ENCODE measurements around the gene CDYL2.
"Not testable (repeated sequence)": the region's sequence is repeated elsewhere in the genome, so short reads cannot be mapped to it uniquely, and the experiment has no call there.

Gene CDYL2

DNA sequence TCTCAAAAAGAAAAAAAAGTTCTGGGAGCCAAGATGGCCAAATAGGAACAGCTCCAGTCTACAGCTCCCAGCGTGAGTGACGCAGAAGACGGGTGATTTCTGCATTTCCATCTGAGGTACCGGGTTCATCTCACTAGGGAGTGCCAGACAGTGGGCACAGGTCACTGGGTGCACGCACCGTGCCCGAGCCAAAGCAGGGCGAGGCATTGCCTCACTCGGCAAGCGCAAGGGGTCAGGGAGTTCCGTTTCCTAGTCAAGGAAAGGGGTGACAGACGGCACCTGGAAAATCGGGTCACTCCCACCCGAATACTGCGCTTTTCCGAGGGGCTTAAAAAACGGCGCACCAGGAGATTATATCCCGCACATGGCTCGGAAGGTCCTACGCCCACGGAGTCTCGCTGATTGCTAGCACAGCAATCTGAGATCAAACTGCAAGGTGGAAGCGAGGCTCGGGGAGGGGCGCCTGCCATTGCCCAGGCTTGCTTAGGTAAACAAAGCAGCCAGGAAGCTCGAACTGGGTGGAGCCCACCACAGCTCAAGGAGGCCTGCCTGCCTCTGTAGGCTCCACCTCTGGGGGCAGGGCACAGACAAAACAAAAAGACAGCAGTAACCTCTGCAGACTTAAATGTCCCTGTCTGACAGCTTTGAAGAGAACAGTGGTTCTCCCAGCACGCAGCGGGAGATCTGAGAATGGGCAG is 77.2 kb downstream of the CDYL2 start:
- not testable (repeated sequence) for H3K9ac ChIP-seq (ENCODE audit: low read depth, low read length); H3K27me3 ChIP-seq (ENCODE audit: control insufficient read depth, insufficient read depth, low read length); H3K4me3 ChIP-seq (ENCODE audit: low read depth, low read length); H3K36me3 ChIP-seq (ENCODE audit: control insufficient read depth, insufficient read depth, low read length); H3K27ac ChIP-seq (ENCODE audit: low read depth, low read length); H3K4me1 ChIP-seq (ENCODE audit: control insufficient read depth, insufficient read depth, low read length); H3K9me3 ChIP-seq (ENCODE audit: control insufficient read depth, insufficient read depth, low read length)

DNA sequence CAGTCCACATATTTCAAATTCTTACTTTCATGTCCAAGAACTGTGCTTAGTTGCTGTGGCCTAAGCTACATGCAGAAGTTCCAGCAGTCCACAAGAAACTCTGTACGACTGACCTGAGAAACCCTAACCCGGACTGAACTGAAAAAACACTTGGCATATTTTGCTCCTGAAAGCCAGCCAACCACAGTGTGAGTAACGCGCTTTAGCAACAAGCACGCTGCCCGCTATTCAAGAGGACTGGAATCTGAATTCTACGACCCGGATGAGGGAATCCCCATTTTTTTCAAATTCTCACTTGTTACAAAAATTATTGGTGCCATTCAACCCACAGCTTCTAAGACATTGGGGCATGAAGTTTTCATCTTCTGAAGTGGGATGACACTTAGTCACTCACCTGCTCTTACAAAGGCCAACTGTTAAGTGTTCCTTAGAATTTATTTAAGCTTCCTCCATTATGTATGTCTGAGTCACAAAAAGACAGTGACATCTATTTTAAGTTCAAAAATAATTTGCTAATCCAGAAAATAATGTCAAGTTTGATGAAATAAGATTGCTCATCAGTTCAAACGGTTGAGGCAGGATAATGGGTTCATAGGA is 78.7 kb downstream of the CDYL2 start:
- H3K9me3 ChIP-seq (ENCODE audit: control insufficient read depth, insufficient read depth, low read length): peaks cover 2% of the 10 kb centered on the region
- H3K27me3 ChIP-seq (ENCODE audit: control insufficient read depth, insufficient read depth, low read length): no peaks in the 10 kb centered on the region
- no peak overlapping the region for H3K9ac ChIP-seq (ENCODE audit: low read depth, low read length)
- H3K36me3 ChIP-seq (ENCODE audit: control insufficient read depth, insufficient read depth, low read length): no peaks in the 10 kb centered on the region
- no peak overlapping the region for H3K27ac ChIP-seq (ENCODE audit: low read depth, low read length)
- H3K4me3 ChIP-seq (ENCODE audit: low read depth, low read length): no peak overlapping the region
- no peaks in the 10 kb centered on the region for H3K4me1 ChIP-seq (ENCODE audit: control insufficient read depth, insufficient read depth, low read length)

- Histone ChIP-seq H3K27me3 (ENCODE audit: control insufficient read depth, insufficient read depth, low read length) (no peaks in the 10 kb centered on the region), H3K9me3 (ENCODE audit: control insufficient read depth, insufficient read depth, low read length) (peaks cover 2% of the 10 kb centered on the region), H3K4me1 (ENCODE audit: control insufficient read depth, insufficient read depth, low read length) (no peaks in the 10 kb centered on the region), H3K27ac (ENCODE audit: low read depth, low read length) (no peak overlapping the region), H3K9ac (ENCODE audit: low read depth, low read length) (no peak overlapping the region), H3K36me3 (ENCODE audit: control insufficient read depth, insufficient read depth, low read length) (no peaks in the 10 kb centered on the region), H3K4me3 (ENCODE audit: low read depth, low read length) (no peak overlapping the region)
Observed at GRCh38 chr16:80723981-80724380, 80.4 kb downstream of the CDYL2 start.

DNA sequence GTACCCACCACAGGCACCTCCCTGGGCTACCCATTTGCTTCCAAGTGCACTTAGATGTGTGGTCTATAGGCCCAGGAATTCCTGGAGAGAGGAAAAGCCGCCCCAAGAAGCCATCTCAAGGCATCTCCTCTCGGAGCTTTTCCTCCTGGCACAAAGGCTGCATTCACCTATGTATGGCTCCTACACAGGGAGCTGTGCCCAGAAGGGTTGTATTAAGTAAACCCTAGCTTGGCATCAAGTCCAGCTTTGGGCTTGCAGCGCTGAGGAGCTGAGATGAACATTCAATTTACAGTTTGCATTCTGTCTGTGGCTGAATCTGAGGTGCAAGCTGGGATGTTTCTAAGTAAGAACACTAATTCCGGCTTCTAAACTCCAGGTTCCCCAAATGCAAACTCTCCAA is 81.3 kb downstream of the CDYL2 start:
- Histone ChIP-seq H3K27ac (ENCODE audit: low read depth, low read length) (no peak overlapping the region), H3K4me1 (ENCODE audit: control insufficient read depth, insufficient read depth, low read length) (no peaks in the 10 kb centered on the region), H3K27me3 (ENCODE audit: control insufficient read depth, insufficient read depth, low read length) (no peaks in the 10 kb centered on the region), H3K36me3 (ENCODE audit: control insufficient read depth, insufficient read depth, low read length) (no peaks in the 10 kb centered on the region), H3K9ac (ENCODE audit: low read depth, low read length) (no peak overlapping the region), H3K4me3 (ENCODE audit: low read depth, low read length) (no peak overlapping the region), H3K9me3 (ENCODE audit: control insufficient read depth, insufficient read depth, low read length) (peaks cover 2% of the 10 kb centered on the region)

DNA sequence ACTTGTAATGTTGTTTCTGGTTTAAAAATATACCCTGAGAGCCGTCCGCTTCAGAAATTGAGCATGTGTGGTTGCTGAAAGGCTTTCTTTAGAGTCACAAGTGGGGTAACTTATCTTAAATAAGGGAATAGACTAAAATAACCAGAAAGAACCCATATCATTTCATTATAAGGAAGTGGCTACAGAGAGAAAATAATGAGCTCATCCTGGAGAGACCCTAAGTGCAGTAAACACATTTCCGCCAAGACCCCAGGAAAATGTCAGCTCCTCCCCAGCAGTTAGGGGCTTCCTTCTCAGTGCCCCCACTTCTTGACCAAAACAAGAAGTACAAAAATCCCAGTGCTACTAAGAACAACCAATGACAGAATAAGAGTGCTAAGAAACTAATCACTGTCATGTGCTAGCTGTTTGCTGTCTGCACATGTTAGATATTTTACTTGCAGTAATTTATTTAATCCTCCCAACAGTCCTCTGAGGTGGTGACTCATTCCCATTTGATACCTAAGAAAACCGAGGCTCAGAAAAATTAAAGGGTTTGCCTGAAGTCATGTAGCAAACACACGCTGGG is 83.5 kb downstream of the CDYL2 start:
- no peaks in the 10 kb centered on the region for H3K36me3 ChIP-seq (ENCODE audit: control insufficient read depth, insufficient read depth, low read length)
- no peaks in the 10 kb centered on the region for H3K4me1 ChIP-seq (ENCODE audit: control insufficient read depth, insufficient read depth, low read length)
- no peaks in the 10 kb centered on the region for H3K27me3 ChIP-seq (ENCODE audit: control insufficient read depth, insufficient read depth, low read length)
- H3K9me3 ChIP-seq (ENCODE audit: control insufficient read depth, insufficient read depth, low read length): peaks cover 2% of the 10 kb centered on the region
- H3K4me3 ChIP-seq (ENCODE audit: low read depth, low read length): no peak overlapping the region
- no peak overlapping the region for H3K9ac ChIP-seq (ENCODE audit: low read depth, low read length)
- no peak overlapping the region for H3K27ac ChIP-seq (ENCODE audit: low read depth, low read length)

DNA sequence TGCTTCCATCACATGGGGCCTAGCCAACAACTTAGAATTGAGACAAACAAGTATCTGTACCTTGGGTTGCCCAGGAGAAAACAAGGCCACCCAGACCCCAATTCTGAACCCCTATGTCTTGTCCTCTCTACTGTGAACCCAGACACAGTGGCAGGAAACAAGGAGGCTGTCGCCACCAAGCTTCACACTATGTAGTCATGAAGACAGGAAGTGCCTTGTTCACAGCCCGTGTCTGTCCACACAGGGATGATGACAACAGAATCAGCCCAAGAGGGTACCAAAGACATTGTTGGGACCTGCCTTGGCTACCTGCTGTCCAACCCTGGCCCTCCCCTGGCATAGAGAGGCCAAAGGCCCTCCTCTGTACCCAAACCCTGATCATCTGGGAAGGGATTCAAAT is 84.8 kb downstream of the CDYL2 start:
- H3K4me3 ChIP-seq (ENCODE audit: low read depth, low read length): no peak overlapping the region
- H3K27me3 ChIP-seq (ENCODE audit: control insufficient read depth, insufficient read depth, low read length): no peaks in the 10 kb centered on the region
- H3K27ac ChIP-seq (ENCODE audit: low read depth, low read length): no peak overlapping the region
- H3K9ac ChIP-seq (ENCODE audit: low read depth, low read length): no peak overlapping the region
- H3K4me1 ChIP-seq (ENCODE audit: control insufficient read depth, insufficient read depth, low read length): no peaks in the 10 kb centered on the region
- no peaks in the 10 kb centered on the region for H3K9me3 ChIP-seq (ENCODE audit: control insufficient read depth, insufficient read depth, low read length)
- no peaks in the 10 kb centered on the region for H3K36me3 ChIP-seq (ENCODE audit: control insufficient read depth, insufficient read depth, low read length)

- no peak overlapping the region for H3K27ac ChIP-seq (ENCODE audit: low read depth, low read length)
- no peak overlapping the region for H3K9ac ChIP-seq (ENCODE audit: low read depth, low read length)
- H3K36me3 ChIP-seq (ENCODE audit: control insufficient read depth, insufficient read depth, low read length): no peaks in the 10 kb centered on the region
- H3K9me3 ChIP-seq (ENCODE audit: control insufficient read depth, insufficient read depth, low read length): no peaks in the 10 kb centered on the region
- H3K27me3 ChIP-seq (ENCODE audit: control insufficient read depth, insufficient read depth, low read length): no peaks in the 10 kb centered on the region
- no peak overlapping the region for H3K4me3 ChIP-seq (ENCODE audit: low read depth, low read length)
- no peaks in the 10 kb centered on the region for H3K4me1 ChIP-seq (ENCODE audit: control insufficient read depth, insufficient read depth, low read length)
Observed at GRCh38 chr16:80718480-80719220, 85.7 kb downstream of the CDYL2 start.

DNA sequence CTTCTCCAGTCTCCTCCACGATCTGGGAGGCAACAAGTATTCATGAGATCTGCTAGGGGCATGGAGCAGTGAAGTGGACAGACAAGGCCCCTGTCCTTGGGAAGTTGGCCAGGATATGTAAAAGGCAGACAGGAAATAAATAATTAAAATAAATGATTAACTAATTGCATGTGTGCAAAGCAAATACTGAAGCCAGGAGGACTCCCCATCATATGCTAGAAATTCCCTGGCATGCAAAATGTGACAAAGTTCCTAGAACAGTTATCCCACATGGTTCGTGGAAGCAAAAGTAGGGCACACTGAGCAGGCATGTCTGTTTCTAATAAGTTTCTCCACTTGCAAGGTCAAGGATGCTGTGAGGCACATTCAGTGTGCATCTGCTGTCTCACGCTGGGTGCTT is 86.8 kb downstream of the CDYL2 start:
- no peak overlapping the region for H3K9ac ChIP-seq (ENCODE audit: low read depth, low read length)
- no peak overlapping the region for H3K4me3 ChIP-seq (ENCODE audit: low read depth, low read length)
- H3K4me1 ChIP-seq (ENCODE audit: control insufficient read depth, insufficient read depth, low read length): no peaks in the 10 kb centered on the region
- H3K36me3 ChIP-seq (ENCODE audit: control insufficient read depth, insufficient read depth, low read length): no peaks in the 10 kb centered on the region
- H3K27me3 ChIP-seq (ENCODE audit: control insufficient read depth, insufficient read depth, low read length): no peaks in the 10 kb centered on the region
- no peak overlapping the region for H3K27ac ChIP-seq (ENCODE audit: low read depth, low read length)
- H3K9me3 ChIP-seq (ENCODE audit: control insufficient read depth, insufficient read depth, low read length): no peaks in the 10 kb centered on the region

DNA sequence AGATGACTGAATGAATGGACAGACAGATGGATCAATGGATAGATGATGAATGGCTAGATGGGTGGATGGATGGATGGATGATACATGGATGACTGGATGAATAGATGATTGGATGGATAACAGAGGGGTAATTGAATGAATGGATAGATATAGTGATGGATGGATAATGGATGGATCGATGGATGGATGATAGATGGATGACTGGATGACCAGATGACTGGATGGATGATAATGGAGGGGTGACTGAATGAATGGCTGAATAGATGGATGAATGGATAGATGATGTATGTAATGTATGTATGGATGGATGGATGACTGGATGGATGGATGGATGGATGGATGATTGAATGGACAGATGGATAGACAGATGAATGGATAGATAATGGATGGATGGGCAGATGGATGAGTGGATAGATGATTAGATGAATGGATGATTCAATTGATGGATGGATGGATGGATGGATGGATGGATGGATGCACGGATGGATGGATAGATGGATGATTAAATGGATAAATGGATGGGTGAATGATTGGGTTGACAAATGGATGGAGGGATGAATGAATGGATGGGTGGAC is 87.7 kb downstream of the CDYL2 start:
- Histone ChIP-seq H3K36me3 (ENCODE audit: control insufficient read depth, insufficient read depth, low read length) (no peaks in the 10 kb centered on the region), H3K9me3 (ENCODE audit: control insufficient read depth, insufficient read depth, low read length) (no peaks in the 10 kb centered on the region), H3K4me1 (ENCODE audit: control insufficient read depth, insufficient read depth, low read length) (no peaks in the 10 kb centered on the region), H3K9ac (ENCODE audit: low read depth, low read length) (no peak overlapping the region), H3K4me3 (ENCODE audit: low read depth, low read length) (no peak overlapping the region), H3K27ac (ENCODE audit: low read depth, low read length) (no peak overlapping the region), H3K27me3 (ENCODE audit: control insufficient read depth, insufficient read depth, low read length) (no peaks in the 10 kb centered on the region)

GRCh38 chr16:80711406-80711805 is 93.0 kb downstream of the CDYL2 start:
- Histone ChIP-seq H3K27ac (ENCODE audit: low read depth, low read length) (no peak overlapping the region), H3K9me3 (ENCODE audit: control insufficient read depth, insufficient read depth, low read length) (no peaks in the 10 kb centered on the region), H3K36me3 (ENCODE audit: control insufficient read depth, insufficient read depth, low read length) (no peaks in the 10 kb centered on the region), H3K9ac (ENCODE audit: low read depth, low read length) (no peak overlapping the region), H3K27me3 (ENCODE audit: control insufficient read depth, insufficient read depth, low read length) (no peaks in the 10 kb centered on the region), H3K4me1 (ENCODE audit: control insufficient read depth, insufficient read depth, low read length) (no peaks in the 10 kb centered on the region), H3K4me3 (ENCODE audit: low read depth, low read length) (no peak overlapping the region)

- H3K27ac ChIP-seq (ENCODE audit: low read depth, low read length): no peak overlapping the region
- H3K4me3 ChIP-seq (ENCODE audit: low read depth, low read length): no peak overlapping the region
- H3K4me1 ChIP-seq (ENCODE audit: control insufficient read depth, insufficient read depth, low read length): no peaks in the 10 kb centered on the region
- no peak overlapping the region for H3K9ac ChIP-seq (ENCODE audit: low read depth, low read length)
- no peaks in the 10 kb centered on the region for H3K36me3 ChIP-seq (ENCODE audit: control insufficient read depth, insufficient read depth, low read length)
- H3K9me3 ChIP-seq (ENCODE audit: control insufficient read depth, insufficient read depth, low read length): no peaks in the 10 kb centered on the region
- no peaks in the 10 kb centered on the region for H3K27me3 ChIP-seq (ENCODE audit: control insufficient read depth, insufficient read depth, low read length)
Observed at GRCh38 chr16:80710918-80711317, 93.5 kb downstream of the CDYL2 start.

All from HUES48 (cell line).